Body of pancreas (tissue), 4 donors: ENCODE data around the gene YBEY. TPM values are rescaled to one million over a fixed set of nuclear protein-coding genes. Genes with fewer than 3 reads are reported as not detected.

Experiments used
- ATAC-seq: fragments of 150-250 bp; one replicate; pipeline ENCODE4 v1.9.1; 2016
- DNase-seq, 4 donors: peaks; one replicate each; pipeline ENCODE4 v3.0.0-alpha.2; 2019
- H3K27ac ChIP-seq, 4 donors: fragments of 200-600 bp; sonication (generic); 1 replicate in 3 of 4; 2 replicates in 1 of 4; pipeline versions ENCODE4 v1.5.1 to v1.6.1; 2016 to 2019; ENCODE audit warnings: mild to moderate bottlenecking in 1 of 4, mixed read lengths in 1 of 4, moderate library complexity in 1 of 4
- H3K27me3 ChIP-seq, 2 donors: fragments of 200-600 bp; sonication (generic); one replicate each; pipeline ENCODE4 v1.6.0; 2016; ENCODE audit warnings: mild to moderate bottlenecking in 1 of 2
- H3K36me3 ChIP-seq, 2 donors: fragments of 200-600 bp; sonication (generic); replicated peaks in 1 of 2; 2 replicates each; pipeline ENCODE4 v1.5.1; 2016; ENCODE audit warnings: low read depth in 2 of 2; ENCODE audit not compliant: insufficient read depth in 1 of 2
- H3K4me1 ChIP-seq: fragments of 200-600 bp; sonication (generic); one replicate; pipeline ENCODE4 v1.6.0; 2016
- H3K4me3 ChIP-seq, 2 donors: fragments of 200-600 bp; sonication (generic); 1 replicate in 1 of 2; 2 replicates in 1 of 2; pipeline ENCODE4 v1.5.1; 2016 to 2019
- H3K9me3 ChIP-seq, 3 donors: fragments of 200-600 bp; sonication (generic); 1 replicate in 2 of 3; 2 replicates in 1 of 3; pipeline ENCODE4 v1.5.1; 2016
- POLR2A ChIP-seq, 3 donors: fragments of 450-650 bp; IDR thresholded peaks; one replicate each; pipeline ENCODE4 v1.6.1; 2016; ENCODE audit warnings: antibody characterized with exemption in 3 of 3, mild to moderate bottlenecking in 2 of 3
- WGBS, 2 donors: methylation state at CpG; one replicate each; pipeline ENCODE4 v1.1.5; 2017; 5-methylcytosine and 5-hydroxymethylcytosine counted together
- intact Hi-C: fragments of 100-400 bp; cut with DNase I; formaldehyde crosslinking; loops from one replicate; pipeline ENCODE4 v1.15.1; 2023
- total RNA-seq, 2 donors: library from RNA; depleted of rRNA; stranded (reverse); fragments of >200 nt; gene quantifications; one replicate each; pipeline ENCODE4 v1.1.0, GENCODE V29; 2016
- TF ChIP-seq, protein P1 (sequence below), 7 experiments: fragments of 450-650 bp in 4 of 7; fragments of 200-600 bp in 3 of 7; sonication (generic) in 3 of 7; IDR thresholded peaks; one replicate each; pipeline ENCODE4 v1.5.1; 2016 to 2019; ENCODE audit warnings: antibody characterized with exemption in 7 of 7

YBEY gene
- total RNA-seq, 2 donors from 2014 or later = 4.9 to 15.2 TPM

GRCh38 chr21:46253610-46254124 is 32.5 kb upstream of the YBEY start:
- no peaks in the 10 kb centered on the region for H3K4me1 ChIP-seq
- no peak for DNase-seq
- TF ChIP-seq POLR2A (IDR thresholded peaks at IDR 0.05) = no peak
- no peak overlapping the region for H3K27ac ChIP-seq
- no peak for ATAC-seq
- H3K27me3 ChIP-seq = no peaks in the 10 kb centered on the region
- 77 to 87% methylated on average over 6 to 8 of the region's 8 CpGs for WGBS, 2 donors
- no peaks in the 10 kb centered on the region for H3K9me3 ChIP-seq
- peaks cover 7 to 59% of the 10 kb centered on the region in 2 donors for H3K36me3 ChIP-seq
- H3K4me3 ChIP-seq = no peak overlapping the region
- intact Hi-C loops = no loop called here

DNA sequence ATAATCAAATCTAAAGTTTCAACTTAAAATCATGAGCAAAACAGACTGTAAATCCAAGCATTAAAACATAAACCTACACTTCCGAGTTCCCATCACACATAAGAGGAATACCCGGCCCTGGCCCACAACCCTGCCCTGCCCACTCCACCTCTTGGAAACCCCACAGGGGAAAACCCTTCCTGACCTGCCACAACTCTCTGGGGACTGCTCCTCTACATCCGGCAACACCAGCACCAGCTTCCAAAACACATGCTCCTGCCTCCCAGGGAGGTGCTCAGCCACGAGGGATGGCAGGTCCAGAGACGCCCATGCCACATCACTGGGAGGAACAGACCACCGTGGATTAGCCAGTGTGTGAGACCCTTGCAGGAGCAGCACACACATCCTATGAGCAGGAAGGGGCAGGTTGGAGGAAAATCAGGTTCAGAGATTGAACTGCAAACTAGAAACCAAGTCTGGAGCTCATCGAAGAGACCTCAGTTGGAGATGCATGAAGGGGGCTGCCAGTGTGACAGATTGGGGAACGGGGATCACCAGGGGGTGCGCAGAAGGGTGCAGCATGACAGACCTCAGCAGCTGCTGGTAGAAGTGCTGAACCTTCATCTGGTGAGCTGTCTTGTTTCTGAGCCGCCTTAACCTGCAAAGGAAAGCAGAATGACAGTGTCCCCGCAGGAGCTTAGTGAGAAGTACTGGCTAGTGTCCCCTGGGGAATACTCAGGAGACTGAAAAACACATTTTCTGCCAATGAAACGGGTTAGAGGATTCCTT is 31.8 kb upstream of the YBEY start:
- intact Hi-C loops = no loop called here
- DNase-seq (no peak), ATAC-seq (no peak)
- 81 to 93% methylated on average over 10 to 12 of the region's 12 CpGs for WGBS, 2 donors
- H3K4me1 ChIP-seq = no peaks in the 10 kb centered on the region
- no peak overlapping the region for H3K4me3 ChIP-seq
- no peaks in the 10 kb centered on the region for H3K9me3 ChIP-seq
- H3K27me3 ChIP-seq = no peaks in the 10 kb centered on the region
- H3K36me3 ChIP-seq = peaks cover 13 to 63% of the 10 kb centered on the region in 2 donors
- H3K27ac ChIP-seq = no peak overlapping the region
- TF ChIP-seq, protein P1, sequence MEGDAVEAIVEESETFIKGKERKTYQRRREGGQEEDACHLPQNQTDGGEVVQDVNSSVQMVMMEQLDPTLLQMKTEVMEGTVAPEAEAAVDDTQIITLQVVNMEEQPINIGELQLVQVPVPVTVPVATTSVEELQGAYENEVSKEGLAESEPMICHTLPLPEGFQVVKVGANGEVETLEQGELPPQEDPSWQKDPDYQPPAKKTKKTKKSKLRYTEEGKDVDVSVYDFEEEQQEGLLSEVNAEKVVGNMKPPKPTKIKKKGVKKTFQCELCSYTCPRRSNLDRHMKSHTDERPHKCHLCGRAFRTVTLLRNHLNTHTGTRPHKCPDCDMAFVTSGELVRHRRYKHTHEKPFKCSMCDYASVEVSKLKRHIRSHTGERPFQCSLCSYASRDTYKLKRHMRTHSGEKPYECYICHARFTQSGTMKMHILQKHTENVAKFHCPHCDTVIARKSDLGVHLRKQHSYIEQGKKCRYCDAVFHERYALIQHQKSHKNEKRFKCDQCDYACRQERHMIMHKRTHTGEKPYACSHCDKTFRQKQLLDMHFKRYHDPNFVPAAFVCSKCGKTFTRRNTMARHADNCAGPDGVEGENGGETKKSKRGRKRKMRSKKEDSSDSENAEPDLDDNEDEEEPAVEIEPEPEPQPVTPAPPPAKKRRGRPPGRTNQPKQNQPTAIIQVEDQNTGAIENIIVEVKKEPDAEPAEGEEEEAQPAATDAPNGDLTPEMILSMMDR (IDR thresholded peaks at IDR 0.05) = no peak
- no peak for TF ChIP-seq POLR2A (IDR thresholded peaks at IDR 0.05)

- intact Hi-C loops = no loop called here
- Histone ChIP-seq H3K4me1 (no peaks in the 10 kb centered on the region), H3K4me3 (no peak overlapping the region), H3K9me3 (no peaks in the 10 kb centered on the region), H3K27me3 (no peaks in the 10 kb centered on the region), H3K27ac (no peak overlapping the region), H3K36me3 (peaks cover 17 to 61% of the 10 kb centered on the region in 2 donors)
- WGBS, 2 donors = 90 to 92% methylated on average over 11 of the region's 11 CpGs
- DNase-seq (no peak), ATAC-seq (no peak)
- TF ChIP-seq POLR2A (IDR thresholded peaks at IDR 0.05) = no peak
- TF ChIP-seq, protein P1 (IDR thresholded peaks at IDR 0.05) = no peak
Measured at GRCh38 chr21:46255166-46255565, 31.0 kb upstream of the YBEY start.

GRCh38 chr21:46255758-46256337 is 30.3 kb upstream of the YBEY start:
- intact Hi-C loops = no loop called here
- ATAC-seq (no peak), DNase-seq (no peak)
- WGBS, 2 donors = 94 to 95% methylated on average over 6 of the region's 6 CpGs
- H3K27ac ChIP-seq = no peak overlapping the region
- H3K9me3 ChIP-seq = no peaks in the 10 kb centered on the region
- H3K4me1 ChIP-seq = no peaks in the 10 kb centered on the region
- H3K36me3 ChIP-seq = peaks cover 23 to 60% of the 10 kb centered on the region in 2 donors
- TF ChIP-seq, protein P1 (IDR thresholded peaks at IDR 0.05) = no peak
- TF ChIP-seq POLR2A (IDR thresholded peaks at IDR 0.05) = no peak
- H3K27me3 ChIP-seq = no peaks in the 10 kb centered on the region
- H3K4me3 ChIP-seq = no peak overlapping the region

DNA sequence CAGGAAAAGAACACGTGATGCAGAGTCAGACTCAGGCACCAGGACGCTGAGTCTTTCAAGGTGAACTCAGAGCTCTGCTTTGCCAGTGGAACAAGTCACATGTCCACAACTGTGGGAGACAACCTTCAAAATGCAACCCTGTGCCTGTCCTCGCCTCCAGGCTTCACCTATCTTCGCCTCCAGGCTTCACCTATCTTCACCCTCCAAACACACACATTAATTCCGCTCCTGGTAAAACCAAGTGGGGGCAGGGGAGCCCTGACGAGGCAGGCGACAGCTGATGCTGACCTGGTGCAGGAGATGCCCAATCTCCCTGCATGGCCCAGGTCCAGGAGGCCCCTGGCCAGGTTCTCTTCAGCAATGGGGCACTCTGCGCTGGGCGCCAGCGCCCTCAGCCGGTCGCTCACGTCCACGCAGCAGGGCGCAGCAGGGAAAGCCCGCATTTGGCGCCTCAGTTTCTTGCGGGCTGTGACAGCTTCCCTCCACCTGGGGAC is 29.6 kb upstream of the YBEY start:
- H3K36me3 ChIP-seq = peaks cover 26 to 60% of the 10 kb centered on the region in 2 donors
- WGBS, 2 donors = 85 to 90% methylated on average over 18 of the region's 18 CpGs
- DNase-seq = no peak
- H3K9me3 ChIP-seq = no peaks in the 10 kb centered on the region
- no peaks in the 10 kb centered on the region for H3K27me3 ChIP-seq
- no peak for ATAC-seq
- no peak overlapping the region for H3K27ac ChIP-seq
- TF ChIP-seq POLR2A (IDR thresholded peaks at IDR 0.05) = no peak
- TF ChIP-seq, protein P1 (IDR thresholded peaks at IDR 0.05) = no peak
- intact Hi-C loops = no loop called here
- H3K4me1 ChIP-seq = no peaks in the 10 kb centered on the region
- no peak overlapping the region for H3K4me3 ChIP-seq
